ENCODE measurements around the gene GPR33.
"Not testable (repeated sequence)": the region's sequence is repeated elsewhere in the genome, so short reads cannot be mapped to it uniquely, and the experiment has no call there.

GPR33 gene

GRCh38 chr14:31487886-31488285, at the start of gene GPR33:
GPR33 (minus strand) TSS chr14:31488039; CDS start chr14:31483965, 4,074 bp downstream.
- peak; percentile 53 for DNase-seq

GRCh38 chr14:31536201-31536960, 48.5 kb upstream of the GPR33 start:
- no peak for DNase-seq

- no peak for DNase-seq
These were observed 42.3 kb upstream of the GPR33 start for GRCh38 chr14:31530136-31530535.

- DNase-seq = no peak
These were observed 41.2 kb upstream of the GPR33 start for GRCh38 chr14:31529053-31529452.

GRCh38 chr14:31527546-31527945, 39.7 kb upstream of the GPR33 start:
- DNase-seq = no peak

- no peak for DNase-seq
These were observed 39.2 kb upstream of the GPR33 start for GRCh38 chr14:31527087-31527486.

GRCh38 chr14:31510855-31511254, 23.0 kb upstream of the GPR33 start:
- DNase-seq = no peak

GRCh38 chr14:31510222-31510621, 22.4 kb upstream of the GPR33 start:
- peak; percentile 34 for DNase-seq

GRCh38 chr14:31508135-31508534, 20.3 kb upstream of the GPR33 start:
- no peak for DNase-seq

- no peak for DNase-seq
These were observed 17.6 kb upstream of the GPR33 start for GRCh38 chr14:31505411-31505810.

- no peak for DNase-seq
These were observed 14.0 kb upstream of the GPR33 start for GRCh38 chr14:31501870-31502269.

- DNase-seq = no peak
These were observed 5.1 kb upstream of the GPR33 start for GRCh38 chr14:31492759-31493498.

GRCh38 chr14:31489691-31490090, 1.9 kb upstream of the GPR33 start:
- peak; percentile 78 for DNase-seq

- no peak for DNase-seq
These were observed 1.1 kb downstream of the GPR33 start for GRCh38 chr14:31486764-31487163.

GRCh38 chr14:31484754-31485153, 3.1 kb downstream of the GPR33 start:
- peak; percentile 79 for DNase-seq

- no peak for DNase-seq
These were observed 7.7 kb downstream of the GPR33 start for GRCh38 chr14:31480156-31480555.

- no peak for DNase-seq
These were observed 8.8 kb downstream of the GPR33 start for GRCh38 chr14:31479027-31479426.

GRCh38 chr14:31477248-31477647, 10.6 kb downstream of the GPR33 start:
- no peak for DNase-seq

- peak; percentile 83 for DNase-seq
These were observed 11.5 kb downstream of the GPR33 start for GRCh38 chr14:31476131-31476866.

GRCh38 chr14:31466554-31466953, 21.3 kb downstream of the GPR33 start:
- no peak for DNase-seq

GRCh38 chr14:31465111-31465510, 22.7 kb downstream of the GPR33 start:
- DNase-seq = no peak

- not testable (repeated sequence) for DNase-seq
These were observed 25.4 kb downstream of the GPR33 start for GRCh38 chr14:31462450-31462849.

GRCh38 chr14:31461545-31461944, 26.3 kb downstream of the GPR33 start:
- no peak for DNase-seq
